Measurements from ENCODE around the gene POLR2E. TPM values are rescaled to one million over a fixed set of nuclear protein-coding genes. Genes with fewer than 3 reads are reported as not detected.
A peak's percentile ranks its signal among the peaks of the same experiment; 100 is the strongest.

Gene POLR2E
- polyA plus RNA-seq, 1 experiment = 292 TPM

- no peaks in the 10 kb centered on the region for H3K27me3 ChIP-seq (ENCODE audit: control insufficient read depth, insufficient read depth, low read length)
- H3K4me3 ChIP-seq (ENCODE audit: low read depth, low read length) = no peak overlapping the region
- ChIA-PET POLR2A (no interaction called here), CTCF (interaction anchor here (0.5 kb wide), 1 partner anchor 66 kb away, joined by 3 read pairs; no protein-coding TSS in a partner anchor)
- H3K36me3 ChIP-seq (ENCODE audit: control insufficient read depth, insufficient read depth, low read length) = peaks cover 15% of the 10 kb centered on the region
- TF ChIP-seq, protein P1, sequence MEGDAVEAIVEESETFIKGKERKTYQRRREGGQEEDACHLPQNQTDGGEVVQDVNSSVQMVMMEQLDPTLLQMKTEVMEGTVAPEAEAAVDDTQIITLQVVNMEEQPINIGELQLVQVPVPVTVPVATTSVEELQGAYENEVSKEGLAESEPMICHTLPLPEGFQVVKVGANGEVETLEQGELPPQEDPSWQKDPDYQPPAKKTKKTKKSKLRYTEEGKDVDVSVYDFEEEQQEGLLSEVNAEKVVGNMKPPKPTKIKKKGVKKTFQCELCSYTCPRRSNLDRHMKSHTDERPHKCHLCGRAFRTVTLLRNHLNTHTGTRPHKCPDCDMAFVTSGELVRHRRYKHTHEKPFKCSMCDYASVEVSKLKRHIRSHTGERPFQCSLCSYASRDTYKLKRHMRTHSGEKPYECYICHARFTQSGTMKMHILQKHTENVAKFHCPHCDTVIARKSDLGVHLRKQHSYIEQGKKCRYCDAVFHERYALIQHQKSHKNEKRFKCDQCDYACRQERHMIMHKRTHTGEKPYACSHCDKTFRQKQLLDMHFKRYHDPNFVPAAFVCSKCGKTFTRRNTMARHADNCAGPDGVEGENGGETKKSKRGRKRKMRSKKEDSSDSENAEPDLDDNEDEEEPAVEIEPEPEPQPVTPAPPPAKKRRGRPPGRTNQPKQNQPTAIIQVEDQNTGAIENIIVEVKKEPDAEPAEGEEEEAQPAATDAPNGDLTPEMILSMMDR (IDR thresholded peaks at IDR 0.05; ENCODE audit: insufficient read depth, low read depth, low read length) = no peak
- no peak for DNase-seq (ENCODE audit: low read depth)
Measured at GRCh38 chr19:1084024-1084868, 10.9 kb downstream of the POLR2E start.

DNA sequence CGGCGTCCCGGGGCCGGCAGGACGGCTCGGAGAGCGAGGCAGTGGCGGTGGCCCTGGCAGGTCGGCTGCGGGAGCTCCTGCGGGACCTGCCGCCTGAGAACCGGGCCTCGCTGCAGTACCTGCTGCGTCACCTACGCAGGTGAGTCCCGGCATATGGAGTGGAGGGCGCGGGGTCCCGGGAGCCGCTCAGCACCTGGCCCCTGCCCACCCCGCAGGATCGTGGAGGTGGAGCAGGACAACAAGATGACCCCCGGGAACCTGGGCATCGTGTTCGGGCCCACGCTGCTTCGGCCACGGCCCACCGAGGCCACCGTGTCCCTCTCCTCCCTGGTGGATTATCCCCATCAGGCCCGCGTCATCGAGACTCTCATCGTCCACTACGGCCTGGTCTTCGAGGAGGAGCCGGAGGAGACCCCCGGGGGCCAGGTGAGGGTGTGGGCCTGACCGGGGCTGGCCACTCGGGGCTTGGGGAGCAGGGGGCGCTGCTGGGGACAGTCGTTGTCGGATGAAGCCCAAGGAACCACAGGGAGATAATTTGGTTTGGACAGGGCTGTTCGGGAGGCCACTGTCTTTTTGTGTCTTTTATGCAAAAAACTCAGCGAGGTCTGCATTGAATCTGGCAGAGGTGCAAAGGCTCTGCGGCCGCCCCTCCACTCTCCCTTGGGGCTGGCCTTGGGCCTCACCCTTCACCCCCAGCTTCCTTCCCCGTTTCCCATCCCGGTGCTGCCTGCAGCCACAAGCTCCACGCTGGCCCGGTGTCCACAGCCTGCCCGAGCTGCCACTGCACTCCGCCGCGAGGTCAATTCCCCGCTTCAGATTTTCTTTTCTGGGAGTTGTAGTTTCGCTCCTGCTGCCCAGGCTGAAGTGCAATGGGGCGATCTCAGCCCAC, 12.0 kb downstream of the POLR2E start:
- POLR2A ChIA-PET = interaction anchor here (0.7 kb wide), 1 partner anchor 21 kb away, joined by 5 read pairs; no protein-coding TSS in a partner anchor
- DNase-seq (ENCODE audit: low read depth) = no peak
- Histone ChIP-seq H3K36me3 (ENCODE audit: control insufficient read depth, insufficient read depth, low read length) (peaks cover 5% of the 10 kb centered on the region), H3K27me3 (ENCODE audit: control insufficient read depth, insufficient read depth, low read length) (no peaks in the 10 kb centered on the region), H3K4me3 (ENCODE audit: low read depth, low read length) (no peak overlapping the region)
- TF ChIP-seq, protein P1 (IDR thresholded peaks at IDR 0.05; ENCODE audit: insufficient read depth, low read depth, low read length) = no peak
- CTCF ChIA-PET = no interaction called here

GRCh38 chr19:1082165-1082927, 12.8 kb downstream of the POLR2E start:
- POLR2A ChIA-PET = interaction anchor here (0.7 kb wide), 1 partner anchor 20 kb away, joined by 5 read pairs; no protein-coding TSS in a partner anchor
- H3K27me3 ChIP-seq (ENCODE audit: control insufficient read depth, insufficient read depth, low read length) = no peaks in the 10 kb centered on the region
- CTCF ChIA-PET = interaction anchor here (1.8 kb wide), 1 partner anchor 11 kb away, joined by 12 read pairs; no protein-coding TSS in a partner anchor
- peaks cover 2% of the 10 kb centered on the region for H3K36me3 ChIP-seq (ENCODE audit: control insufficient read depth, insufficient read depth, low read length)
- TF ChIP-seq, protein P1 (IDR thresholded peaks at IDR 0.05; ENCODE audit: insufficient read depth, low read depth, low read length) = no peak
- no peak for DNase-seq (ENCODE audit: low read depth)
- H3K4me3 ChIP-seq (ENCODE audit: low read depth, low read length) = peak overlapping the region; percentile 32

- ChIA-PET POLR2A (no interaction called here), CTCF (interaction anchor here (0.8 to 1.8 kb wide), 2 partner anchors 10 to 20 kb away, joined by 3 to 12 read pairs; no protein-coding TSS in a partner anchor)
Measured at GRCh38 chr19:1081301-1082164, 13.6 kb downstream of the POLR2E start.

More at GRCh38 chr19:1081301-1082164, 13.6 kb downstream of the POLR2E start:
- TF ChIP-seq, protein P1 (IDR thresholded peaks at IDR 0.05; ENCODE audit: insufficient read depth, low read depth, low read length) = no peak
- no peak for DNase-seq (ENCODE audit: low read depth)
- peaks cover 2% of the 10 kb centered on the region; the same call in 1 of the 2 replicates for H3K36me3 ChIP-seq (ENCODE audit: control insufficient read depth, insufficient read depth, low read length)
- no peaks in the 10 kb centered on the region for H3K27me3 ChIP-seq (ENCODE audit: control insufficient read depth, insufficient read depth, low read length)
- H3K4me3 ChIP-seq (ENCODE audit: low read depth, low read length) = no peak overlapping the region
